MV-4-11 (cell line): ENCODE measurements around the gene ACTL6A.
A peak's percentile ranks its signal among the peaks of the same experiment; 100 is the strongest.

Source experiments
- DNase-seq: peaks from one replicate; lab custom pipeline; 2025; lab: John Stamatoyannopoulos, UW

Gene ACTL6A

DNA sequence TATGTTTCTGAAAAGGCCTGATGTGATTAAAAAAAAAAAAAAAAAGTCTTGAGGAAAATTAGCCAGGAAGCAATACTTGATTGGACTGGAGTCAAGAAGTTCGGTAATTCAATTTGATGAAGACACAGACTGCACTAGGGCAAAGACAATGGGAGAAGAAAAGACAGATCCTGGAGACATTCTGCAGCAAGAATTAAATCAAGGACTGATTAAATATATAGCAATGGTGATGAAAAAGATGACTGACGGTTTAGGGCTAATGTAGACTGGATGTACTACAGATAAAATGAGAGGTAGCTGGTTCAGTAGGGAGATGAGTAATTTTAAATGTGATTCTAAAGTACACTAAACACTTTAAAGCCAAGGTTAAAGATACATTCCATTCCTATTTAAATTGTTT, 27.9 kb downstream of the ACTL6A start:
- no peak for DNase-seq

DNA sequence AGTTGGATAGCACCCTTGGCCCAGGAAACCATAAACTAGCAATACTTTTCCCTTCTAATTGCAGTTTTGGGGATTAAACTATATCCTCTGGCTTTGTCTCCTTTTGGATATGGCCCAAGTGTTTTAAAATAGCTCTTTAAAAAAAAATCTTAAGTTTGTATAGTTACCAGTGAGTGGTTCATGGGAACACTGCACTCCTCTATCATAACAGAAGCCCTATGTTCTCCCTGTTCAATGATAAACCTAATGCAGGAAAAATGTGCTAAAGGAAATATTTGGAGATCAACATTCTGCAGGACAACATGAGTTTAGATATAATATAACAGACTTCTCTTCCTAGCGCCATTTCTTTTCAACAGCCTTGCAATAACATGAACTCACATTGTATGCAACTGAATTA, 28.6 kb downstream of the ACTL6A start:
- DNase-seq: no peak

DNA sequence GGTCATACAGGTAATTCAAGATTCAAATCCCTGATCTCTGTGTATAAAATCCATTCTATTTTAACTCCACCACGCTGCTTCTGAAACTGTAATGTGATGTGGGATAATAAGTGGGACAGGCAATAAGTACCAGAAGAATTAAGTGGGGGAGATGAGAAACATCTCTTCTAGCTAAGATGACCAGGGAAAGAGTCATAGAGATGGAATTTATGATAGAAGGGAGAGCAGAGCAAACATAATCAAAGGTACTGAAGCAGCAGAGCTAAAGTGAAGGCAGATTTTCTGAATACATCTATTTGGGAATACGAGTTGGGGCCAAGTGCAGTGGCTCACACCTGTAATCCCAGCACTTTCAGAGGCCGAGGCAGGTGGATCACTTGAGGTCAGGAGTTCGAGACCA, 36.8 kb downstream of the ACTL6A start:
- DNase-seq: no peak

DNA sequence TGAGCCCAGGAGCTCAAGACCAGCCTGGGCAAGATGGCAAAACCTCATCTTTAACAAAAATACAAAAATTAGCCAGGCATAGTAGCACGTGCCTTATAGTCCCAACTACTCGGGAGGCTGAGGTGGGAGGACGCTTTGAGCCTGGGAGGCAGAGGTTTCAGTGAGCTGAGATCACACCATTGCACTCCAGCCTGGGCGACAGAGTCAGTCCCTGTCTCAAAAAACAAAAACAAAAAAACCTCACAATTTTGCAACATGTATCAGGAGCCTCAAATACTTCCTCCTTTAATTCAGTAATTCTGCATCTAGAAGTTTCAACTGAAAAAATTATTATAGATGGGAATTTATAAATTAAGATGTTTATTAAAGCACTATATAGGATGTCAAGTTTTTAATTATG, 40.6 kb downstream of the ACTL6A start:
- peak; percentile 38 for DNase-seq

DNA sequence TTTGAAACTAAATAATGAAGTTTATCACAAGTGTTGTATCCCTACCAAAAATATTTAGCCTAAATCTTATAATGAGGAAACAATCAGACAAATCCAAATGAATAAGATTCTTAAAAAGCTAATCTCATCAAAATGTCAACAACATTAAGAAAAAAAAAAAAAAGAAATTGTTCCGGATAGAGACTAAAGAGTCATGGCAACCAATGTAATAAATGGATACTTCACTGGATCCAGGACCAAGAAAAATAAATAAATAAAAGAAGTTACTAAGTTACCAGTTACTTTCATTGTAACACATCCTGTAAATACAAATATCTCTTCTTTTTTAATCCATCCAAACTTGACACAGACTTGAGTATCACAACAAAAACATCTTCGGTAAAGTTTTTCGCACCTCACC, 41.1 kb downstream of the ACTL6A start:
- no peak for DNase-seq

DNA sequence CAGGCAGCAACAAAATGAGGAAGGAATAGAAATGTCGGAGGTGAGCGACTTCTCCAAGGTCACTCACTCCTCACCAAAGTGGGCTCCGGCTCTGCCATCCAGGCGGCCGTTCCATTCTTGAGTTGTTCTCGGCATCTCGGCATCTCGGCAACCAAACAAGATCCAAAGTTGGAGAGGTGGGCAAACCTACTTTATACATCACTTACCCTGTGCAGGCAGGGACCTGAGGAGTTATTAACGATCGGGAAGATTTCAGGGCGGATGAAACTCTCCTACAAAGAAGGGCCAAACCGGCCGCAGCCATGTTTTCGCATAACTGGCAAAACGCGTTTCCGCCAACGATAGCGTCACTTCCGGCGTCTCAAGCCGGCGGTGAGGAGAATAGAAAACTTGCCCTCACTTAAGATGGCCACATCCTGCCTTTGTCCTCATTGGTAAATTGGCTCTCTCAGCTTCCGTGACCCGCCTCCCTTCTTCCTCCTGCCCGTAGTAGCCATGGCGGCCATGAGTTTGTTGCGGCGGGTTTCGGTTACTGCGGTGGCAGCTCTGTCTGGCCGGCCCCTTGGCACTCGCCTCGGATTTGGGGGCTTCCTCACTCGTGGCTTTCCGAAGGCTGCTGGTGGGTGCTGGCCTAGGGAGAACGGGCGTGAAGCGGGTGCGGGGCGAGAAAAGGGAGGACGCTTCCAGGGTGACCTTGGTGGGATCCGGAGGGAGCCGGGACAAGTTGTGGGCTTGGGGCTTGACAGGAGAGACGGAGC, 41.8 kb downstream of the ACTL6A start, which contains the start of the genes MRPL47 and NDUFB5:
Gene MRPL47, minus strand, starts transcription at position 318 of the 758 bp plus-strand sequence. Its CDS starts 14 bp downstream, at position 304.
Gene NDUFB5, plus strand, starts transcription at position 474 of the 758 bp plus-strand sequence. Its CDS starts 22 bp downstream, at position 496.
- DNase-seq: peak; percentile 96

DNA sequence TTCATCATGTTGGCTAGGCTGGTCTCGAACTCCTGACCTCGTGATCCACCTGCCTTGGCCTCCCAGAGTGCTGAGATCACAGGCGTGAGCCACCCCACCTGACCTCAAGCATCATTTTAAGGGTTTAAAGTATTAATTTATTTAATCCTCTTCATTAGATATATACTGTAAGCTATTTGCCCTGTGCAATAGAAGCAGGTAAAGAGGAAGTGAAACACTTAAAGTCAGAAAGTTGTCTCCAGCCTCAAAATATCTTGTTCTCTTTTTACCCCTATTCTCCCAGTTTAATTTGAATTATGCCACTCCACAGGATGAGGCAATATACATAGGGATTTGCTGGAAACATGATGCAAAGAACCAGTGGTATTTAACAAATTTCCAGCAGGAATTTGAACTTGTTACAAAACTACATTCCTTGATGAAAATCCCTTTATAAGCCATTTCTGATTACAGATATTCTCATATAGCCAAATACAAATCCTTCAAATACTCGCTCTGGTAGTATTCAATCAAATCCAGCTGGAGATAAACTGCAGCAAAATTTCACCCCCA, 43.9 kb downstream of the ACTL6A start:
- DNase-seq: peak; percentile 71

DNA sequence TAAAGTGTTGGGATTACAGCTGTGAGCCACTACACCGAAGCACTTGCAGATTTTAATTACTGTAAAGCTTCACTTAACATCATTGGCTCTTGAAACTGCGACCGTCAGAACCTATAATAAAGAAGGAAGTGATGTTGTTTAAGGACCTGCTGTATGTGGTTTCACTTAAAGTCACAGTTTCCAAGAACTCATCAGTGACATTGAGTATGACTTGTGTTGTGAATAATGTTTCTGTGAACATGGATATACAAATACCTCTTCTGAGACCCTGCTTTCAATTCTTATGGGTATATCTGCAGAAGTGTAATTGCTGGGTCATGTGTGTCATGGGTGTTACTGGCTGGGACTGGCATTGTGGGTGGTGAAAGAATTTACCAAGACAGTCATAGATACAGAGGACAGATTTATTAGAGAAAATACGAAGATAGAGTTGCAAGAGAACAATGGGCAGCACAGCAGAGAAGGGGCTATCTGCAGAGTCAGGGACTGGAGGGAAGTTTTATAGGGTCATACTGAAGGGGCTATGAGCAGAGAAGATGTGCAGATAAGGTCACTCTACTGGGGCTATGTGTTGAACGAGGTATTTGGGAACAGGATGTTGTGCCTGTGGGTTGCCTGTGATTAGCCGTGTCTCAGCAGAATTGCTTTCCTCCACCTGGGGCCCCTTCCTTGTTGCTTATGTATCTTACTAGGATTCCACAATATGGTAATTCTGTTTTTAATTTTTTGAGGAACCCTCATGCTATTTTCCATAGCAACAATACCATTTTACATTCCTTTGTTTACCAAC, 46.4 kb downstream of the ACTL6A start:
- peak; percentile 76 for DNase-seq

DNA sequence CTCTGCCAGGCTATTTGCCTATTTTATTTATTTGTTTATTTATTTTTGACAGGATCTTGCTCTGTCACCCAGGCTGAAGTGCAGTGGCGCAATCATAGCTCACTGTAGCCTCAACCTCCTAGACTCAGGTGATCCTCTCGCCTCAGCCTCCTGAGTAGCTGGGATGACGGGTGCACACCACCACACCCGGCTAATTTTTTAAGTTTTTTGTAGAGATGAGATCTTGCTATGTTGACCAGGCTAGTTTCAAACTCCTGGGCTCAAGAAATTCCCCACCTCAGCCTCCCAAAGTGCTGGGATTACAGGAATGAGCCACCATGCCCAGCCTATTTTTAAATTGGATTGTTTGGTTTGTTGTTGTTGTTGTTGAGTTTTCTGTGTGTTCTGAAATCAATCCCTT, 47.3 kb downstream of the ACTL6A start:
- no peak for DNase-seq

DNA sequence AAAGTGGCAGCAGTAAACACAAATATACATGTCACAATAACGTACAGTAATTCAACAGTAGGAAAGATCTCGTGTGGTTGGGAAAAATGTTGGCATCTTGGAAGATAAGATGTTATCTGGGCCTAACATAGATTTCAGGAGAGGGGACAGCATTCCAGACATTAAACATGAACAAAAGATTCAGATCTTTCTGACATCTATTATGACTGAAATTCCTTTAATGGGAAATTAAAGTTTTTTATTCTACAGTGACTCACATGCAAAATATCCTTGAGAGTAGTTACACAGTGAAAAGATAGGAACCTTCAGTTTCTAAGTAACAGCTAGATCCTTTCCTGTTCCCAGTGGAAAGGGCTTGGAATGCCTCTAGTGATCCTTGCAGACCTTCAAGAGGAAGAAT, 51.1 kb downstream of the ACTL6A start:
- no peak for DNase-seq

DNA sequence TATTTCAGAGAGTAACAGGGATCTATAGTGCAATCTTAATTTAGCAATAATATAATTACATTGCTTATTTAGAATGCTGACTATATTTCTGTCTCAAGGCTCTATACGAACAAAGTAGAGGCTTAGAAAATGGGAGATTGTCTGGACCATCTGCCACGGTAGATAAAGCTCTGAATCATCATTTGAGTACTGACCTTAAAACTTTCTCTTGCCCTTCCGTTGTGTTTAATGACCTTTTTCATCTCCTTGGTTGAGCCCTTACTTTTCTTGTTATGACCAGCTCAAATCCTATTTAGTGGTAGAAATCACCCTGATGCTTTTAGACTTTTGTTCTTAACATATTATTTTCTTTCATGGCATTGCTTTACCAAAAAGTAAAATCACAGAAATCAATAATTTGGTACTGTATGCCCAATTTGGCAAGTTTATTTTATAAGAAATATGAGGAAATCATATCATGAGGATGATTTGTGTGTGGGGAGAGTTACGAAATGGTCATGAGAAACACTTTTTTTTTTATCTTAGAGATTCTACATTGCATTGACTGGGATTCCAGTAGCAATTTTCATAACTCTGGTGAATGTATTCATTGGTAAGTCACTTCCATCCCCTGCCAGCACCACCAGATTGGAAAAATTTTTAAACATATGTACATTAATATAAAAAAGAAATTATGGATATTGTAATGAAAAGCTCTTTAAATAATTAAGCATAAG, 52.9 kb downstream of the ACTL6A start:
- peak; percentile 3 for DNase-seq

DNA sequence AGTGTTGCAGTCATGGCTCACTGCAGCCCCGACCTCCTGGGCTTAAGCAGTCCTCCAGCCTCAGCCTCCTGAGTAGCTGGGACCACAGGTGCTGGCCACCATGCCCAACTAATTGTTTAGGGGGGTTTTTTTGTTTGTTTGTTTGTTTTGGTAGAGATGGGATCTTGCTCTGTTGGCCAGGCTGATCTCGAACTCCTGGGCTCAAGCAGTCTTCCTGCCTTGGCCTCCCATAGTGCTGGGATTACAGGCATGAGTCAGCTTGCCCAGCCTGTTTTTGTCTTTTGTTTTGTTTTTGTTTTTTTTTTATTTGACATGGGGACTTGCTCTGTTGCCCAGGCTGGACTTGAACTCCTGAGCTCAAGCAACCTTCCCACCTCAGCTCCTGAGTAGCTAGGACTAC, 59.3 kb downstream of the ACTL6A start:
- no peak for DNase-seq

DNA sequence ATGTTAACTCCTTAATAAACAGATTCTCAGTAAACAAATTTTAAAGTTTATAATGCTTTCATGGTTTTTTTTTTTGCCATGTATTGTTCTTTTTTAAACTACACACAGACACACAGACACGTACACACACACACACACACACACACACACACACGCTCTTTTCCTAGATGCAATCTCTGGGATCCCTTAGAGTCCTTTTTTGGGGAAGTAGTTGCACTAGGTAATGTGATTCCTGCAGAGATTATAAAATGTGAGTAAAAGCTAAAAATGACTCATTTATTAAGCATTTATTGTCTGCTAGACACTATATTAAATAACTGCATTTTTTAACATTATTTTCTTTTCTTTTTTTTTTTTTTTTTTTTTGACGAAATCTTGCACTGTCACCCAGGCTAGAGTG, 61.7 kb downstream of the ACTL6A start:
- no peak for DNase-seq

DNA sequence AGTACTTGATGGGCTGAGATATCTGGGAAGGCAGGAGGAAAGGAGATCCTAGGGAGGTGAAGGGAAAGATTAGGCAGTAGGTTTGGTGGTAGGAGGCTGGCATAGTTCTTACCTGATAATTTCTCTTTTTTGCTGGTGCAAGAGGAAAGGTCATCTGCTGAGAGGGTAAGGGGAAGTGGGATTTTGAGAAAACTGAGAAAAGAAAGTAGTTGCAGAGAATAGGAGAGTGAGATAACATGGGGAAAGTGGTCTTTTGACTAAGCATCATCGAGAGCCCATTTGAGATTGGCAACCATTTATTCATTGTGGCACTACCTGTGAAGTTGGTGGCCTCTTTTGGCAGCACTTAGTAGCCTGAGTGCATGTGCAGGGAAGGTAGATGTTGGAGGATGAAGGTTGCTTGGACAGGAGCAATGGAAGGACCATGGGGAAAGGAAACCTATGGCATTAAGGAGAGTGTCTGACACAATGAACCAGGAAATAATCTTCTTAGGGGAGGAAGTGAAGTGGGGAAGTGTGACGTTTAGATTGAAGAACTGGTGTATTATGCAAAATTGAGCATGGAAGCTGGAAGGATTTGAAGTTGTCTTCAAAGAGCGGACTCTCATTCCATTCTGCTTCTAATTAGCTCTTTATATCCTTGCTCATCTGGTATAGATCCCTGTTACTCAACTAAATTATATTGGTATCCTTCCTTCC, 68.2 kb downstream of the ACTL6A start:
- DNase-seq: no peak
